Mesothelial cell of epicardium (in vitro differentiated cells): ENCODE results near the gene KRTAP4-7. TPM values are rescaled to one million over a fixed set of nuclear protein-coding genes. Genes with fewer than 3 reads are reported as not detected.

ENCODE experiments used
- DNase-seq, 2 experiments: peaks; one replicate each; pipeline ENCODE4 v3.0.0; 2021; ENCODE audit warnings: low spot score in 2 of 2; ENCODE audit not compliant: unreplicated experiment in 2 of 2
- H3K27ac Mint-ChIP-seq: 2 replicates; pipeline ENCODE4 v1.8.0; 2021; ENCODE audit warnings: mixed read lengths
- H3K27me3 Mint-ChIP-seq: 2 replicates; pipeline ENCODE4 v1.8.0; 2021; ENCODE audit warnings: low read depth, mixed read lengths
- H3K36me3 Mint-ChIP-seq: 2 replicates; pipeline ENCODE4 v1.8.0; 2021; ENCODE audit warnings: mixed read lengths
- H3K4me1 Mint-ChIP-seq: 2 replicates; pipeline ENCODE4 v1.8.0; 2021; ENCODE audit warnings: mixed read lengths
- H3K4me3 Mint-ChIP-seq: 2 replicates; pipeline ENCODE4 v1.8.0; 2021; ENCODE audit warnings: mild to moderate bottlenecking, moderate library complexity, mixed read lengths
- H3K9me3 Mint-ChIP-seq: 2 replicates; pipeline ENCODE4 v1.8.0; 2021; ENCODE audit warnings: mixed read lengths
- total RNA-seq: library from RNA; stranded (reverse); gene quantifications from 3 replicates; pipeline ENCODE4 v1.2.1, GENCODE V29; 2021
- TF ChIP-seq, protein P1 (sequence below): fragments of 200-600 bp; sonication (generic); IDR thresholded peaks from one replicate; pipeline ENCODE4 v1.5.0; 2021; ENCODE audit warnings: antibody characterized with exemption; ENCODE audit not compliant: unreplicated experiment

Gene KRTAP4-7
- total RNA-seq, 1 donor from 2014 or later = not detected

DNA sequence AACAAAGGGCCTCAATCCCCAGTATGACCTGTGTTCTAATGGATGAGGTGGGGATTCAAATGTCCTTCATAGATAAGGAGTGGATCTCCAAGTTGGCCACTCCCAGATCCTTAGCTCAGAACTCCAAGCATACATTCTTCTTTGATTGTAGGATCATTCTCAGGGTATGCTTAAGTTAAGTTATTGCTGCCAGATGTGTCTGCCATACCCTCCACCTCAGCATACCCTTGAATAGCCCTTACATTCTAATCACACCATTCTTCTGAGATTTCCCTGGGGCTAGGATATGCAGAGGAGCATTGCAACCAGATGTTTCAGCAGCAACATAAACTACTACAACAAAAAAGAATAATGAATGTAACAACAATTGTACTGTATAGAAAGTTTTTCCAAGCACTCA is 16.7 kb upstream of the KRTAP4-7 start:
- no peak overlapping the region for H3K27ac Mint-ChIP-seq

DNA sequence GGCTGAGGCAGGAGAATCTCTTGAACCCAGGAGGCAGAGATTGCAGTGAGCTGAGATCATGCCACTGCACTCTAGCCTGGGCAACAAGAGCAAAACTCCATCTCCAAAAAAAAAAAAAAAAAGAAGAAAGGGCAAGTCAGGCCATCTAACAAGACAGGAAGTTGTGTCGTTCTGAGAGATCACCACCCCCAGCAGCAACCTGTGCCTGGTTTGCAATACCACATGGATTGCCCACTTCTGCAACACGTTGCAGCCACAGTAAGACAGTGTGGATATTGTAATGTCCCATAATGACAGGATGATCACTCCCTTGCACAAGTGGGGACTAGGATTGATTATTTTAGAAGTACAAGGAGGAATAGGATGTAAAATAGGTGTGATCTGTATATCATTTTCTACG is 14.9 kb upstream of the KRTAP4-7 start:
- DNase-seq = no peak
- TF ChIP-seq, protein P1, sequence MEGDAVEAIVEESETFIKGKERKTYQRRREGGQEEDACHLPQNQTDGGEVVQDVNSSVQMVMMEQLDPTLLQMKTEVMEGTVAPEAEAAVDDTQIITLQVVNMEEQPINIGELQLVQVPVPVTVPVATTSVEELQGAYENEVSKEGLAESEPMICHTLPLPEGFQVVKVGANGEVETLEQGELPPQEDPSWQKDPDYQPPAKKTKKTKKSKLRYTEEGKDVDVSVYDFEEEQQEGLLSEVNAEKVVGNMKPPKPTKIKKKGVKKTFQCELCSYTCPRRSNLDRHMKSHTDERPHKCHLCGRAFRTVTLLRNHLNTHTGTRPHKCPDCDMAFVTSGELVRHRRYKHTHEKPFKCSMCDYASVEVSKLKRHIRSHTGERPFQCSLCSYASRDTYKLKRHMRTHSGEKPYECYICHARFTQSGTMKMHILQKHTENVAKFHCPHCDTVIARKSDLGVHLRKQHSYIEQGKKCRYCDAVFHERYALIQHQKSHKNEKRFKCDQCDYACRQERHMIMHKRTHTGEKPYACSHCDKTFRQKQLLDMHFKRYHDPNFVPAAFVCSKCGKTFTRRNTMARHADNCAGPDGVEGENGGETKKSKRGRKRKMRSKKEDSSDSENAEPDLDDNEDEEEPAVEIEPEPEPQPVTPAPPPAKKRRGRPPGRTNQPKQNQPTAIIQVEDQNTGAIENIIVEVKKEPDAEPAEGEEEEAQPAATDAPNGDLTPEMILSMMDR = no peak
- H3K36me3 Mint-ChIP-seq = no peaks in the 10 kb centered on the region
- H3K4me1 Mint-ChIP-seq = no peaks in the 10 kb centered on the region
- no peaks in the 10 kb centered on the region for H3K9me3 Mint-ChIP-seq
- H3K27ac Mint-ChIP-seq = no peak overlapping the region
- no peak overlapping the region for H3K4me3 Mint-ChIP-seq
- no peaks in the 10 kb centered on the region for H3K27me3 Mint-ChIP-seq

More for the DNA sequence above, 16.7 kb upstream of the KRTAP4-7 start:
- H3K9me3 Mint-ChIP-seq = no peaks in the 10 kb centered on the region
- TF ChIP-seq, protein P1 = no peak
- no peaks in the 10 kb centered on the region for H3K36me3 Mint-ChIP-seq
- no peak for DNase-seq
- no peaks in the 10 kb centered on the region for H3K27me3 Mint-ChIP-seq
- no peak overlapping the region for H3K4me3 Mint-ChIP-seq
- H3K4me1 Mint-ChIP-seq = no peaks in the 10 kb centered on the region

GRCh38 chr17:41071606-41072360 is 12.2 kb upstream of the KRTAP4-7 start:
- H3K9me3 Mint-ChIP-seq = no peaks in the 10 kb centered on the region
- TF ChIP-seq, protein P1 = no peak
- no peaks in the 10 kb centered on the region for H3K4me1 Mint-ChIP-seq
- no peak overlapping the region for H3K27ac Mint-ChIP-seq
- no peak for DNase-seq
- no peak overlapping the region for H3K4me3 Mint-ChIP-seq
- H3K27me3 Mint-ChIP-seq = no peaks in the 10 kb centered on the region
- no peaks in the 10 kb centered on the region for H3K36me3 Mint-ChIP-seq

DNA sequence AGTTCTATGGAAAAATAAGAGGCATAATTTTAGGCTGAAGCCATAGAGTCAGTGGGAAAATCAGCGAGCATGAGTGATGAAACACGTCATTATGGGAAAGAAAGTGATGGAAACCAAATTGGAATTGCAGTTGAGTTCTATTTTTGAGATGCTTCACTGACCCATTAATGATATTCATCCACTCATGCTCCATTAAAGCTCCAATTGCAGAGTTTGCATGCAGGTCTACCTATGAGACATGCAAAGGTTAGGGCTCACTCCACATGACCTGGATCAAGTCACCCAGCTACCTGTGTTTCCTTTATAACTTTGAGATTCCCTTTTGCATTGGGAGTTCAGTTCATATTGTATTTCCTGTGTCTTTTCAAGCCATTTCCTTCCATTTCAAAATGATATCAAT is 10.3 kb upstream of the KRTAP4-7 start:
- H3K9me3 Mint-ChIP-seq = peaks cover 3% of the 10 kb centered on the region
- no peaks in the 10 kb centered on the region for H3K4me1 Mint-ChIP-seq
- H3K27me3 Mint-ChIP-seq = no peaks in the 10 kb centered on the region

DNA sequence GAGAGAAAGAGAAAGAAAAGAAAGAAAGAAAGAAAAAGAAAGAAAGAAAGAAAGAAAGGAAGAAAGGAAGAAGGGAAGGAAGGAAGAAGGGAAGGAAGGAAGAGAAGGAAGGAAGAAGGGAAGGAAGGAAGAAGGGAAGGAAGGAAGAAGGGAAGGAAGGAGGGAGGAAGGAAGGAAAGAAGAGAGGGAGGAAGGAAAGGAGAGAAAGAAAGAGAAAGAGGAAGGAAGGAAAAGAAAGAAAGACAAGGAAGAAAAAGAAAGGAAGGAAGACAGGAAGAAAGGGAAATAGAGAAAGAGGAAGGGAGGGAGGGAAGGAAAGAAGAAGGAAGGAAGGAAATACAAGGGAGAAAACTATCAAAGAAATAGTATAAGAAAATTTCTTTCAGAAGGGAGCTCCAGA is 7.2 kb upstream of the KRTAP4-7 start:
- no peaks in the 10 kb centered on the region for H3K27me3 Mint-ChIP-seq
- no peak overlapping the region for H3K27ac Mint-ChIP-seq
- no peak for DNase-seq
- H3K36me3 Mint-ChIP-seq = no peaks in the 10 kb centered on the region
- TF ChIP-seq, protein P1 = no peak
- no peak overlapping the region for H3K4me3 Mint-ChIP-seq
- H3K4me1 Mint-ChIP-seq = no peaks in the 10 kb centered on the region
- H3K9me3 Mint-ChIP-seq = peaks cover 8% of the 10 kb centered on the region

More for the DNA sequence above, 10.3 kb upstream of the KRTAP4-7 start:
- Mint-ChIP-seq H3K27ac (no peak overlapping the region), H3K36me3 (no peaks in the 10 kb centered on the region), H3K4me3 (no peak overlapping the region)
- TF ChIP-seq, protein P1 = no peak
- DNase-seq = no peak
